HEK293 (cell line): ENCODE results near the gene SEMA4C.

Experiments used
- CTCF ChIA-PET: fragments of 350-600 bp; formaldehyde crosslinking; extraction: SDS; loops from one replicate; lab custom pipeline; 2021; ENCODE audit warnings: antibody characterized with exemption; lab: Yijun Ruan, JAX
- POLR2A ChIA-PET: fragments of 300-600 bp; formaldehyde crosslinking; extraction: SDS; loops from one replicate; lab custom pipeline; 2020; ENCODE audit warnings: antibody characterized with exemption, inconsistent platforms; lab: Yijun Ruan, JAX
- H3K27ac ChIP-seq: fragments of 200-500 bp; sonication (Bioruptor generic); 2 replicates; pipeline ENCODE4 v1.5.1; 2014; ENCODE audit warnings: low read depth, low read length, control low read depth, inconsistent platforms; ENCODE audit errors: extremely low read depth
- H3K36me3 ChIP-seq, 2 experiments: fragments of 200-500 bp in 1 of 2; sonication (Bioruptor generic) in 1 of 2; 1 replicate in 1 of 2; 2 replicates in 1 of 2; pipeline ENCODE4 v1.5.1; 2014 to 2017; ENCODE audit warnings: inconsistent platforms in 2 of 2, low read length in 2 of 2; ENCODE audit not compliant: control insufficient read depth in 2 of 2, insufficient read depth in 1 of 2
- H3K4me1 ChIP-seq: fragments of 200-500 bp; sonication (Bioruptor generic); 2 replicates; pipeline ENCODE4 v1.5.1; 2014; ENCODE audit warnings: mild to moderate bottlenecking, low read length, inconsistent platforms; ENCODE audit not compliant: control insufficient read depth, insufficient read depth
- H3K4me3 ChIP-seq: 2 replicates; pipeline ENCODE4 v1.5.1; 2011; ENCODE audit warnings: low read depth, mild to moderate bottlenecking, control low read depth, low read length, moderate library complexity
- H3K9me3 ChIP-seq: fragments of 200-500 bp; sonication (Bioruptor generic); 2 replicates; pipeline ENCODE4 v1.5.1; 2014; ENCODE audit warnings: low read depth, low read length, inconsistent platforms; ENCODE audit not compliant: control insufficient read depth, insufficient read depth
- BCL11B ChIP-seq: fragments of 450-650 bp; formaldehyde crosslinking; IDR thresholded peaks from 2 replicates; pipeline ENCODE4 v1.5.1; 2016; ENCODE audit warnings: low read depth, missing biosample characterization, missing genetic modification characterization
- BCL6B ChIP-seq: fragments of 450-650 bp; formaldehyde crosslinking; IDR thresholded peaks from 2 replicates; pipeline ENCODE4 v1.5.1; 2017; ENCODE audit warnings: missing biosample characterization, missing genetic modification characterization
- GLIS1 ChIP-seq: fragments of 450-650 bp; formaldehyde crosslinking; IDR thresholded peaks from 2 replicates; pipeline ENCODE4 v1.5.1; 2016; ENCODE audit warnings: missing biosample characterization, missing genetic modification characterization
- PATZ1 ChIP-seq: fragments of 450-650 bp; formaldehyde crosslinking; IDR thresholded peaks from 2 replicates; pipeline ENCODE4 v1.5.1; 2016; ENCODE audit warnings: missing biosample characterization, missing genetic modification characterization
- SP2 ChIP-seq: fragments of 450-650 bp; formaldehyde crosslinking; IDR thresholded peaks from 2 replicates; pipeline ENCODE4 v1.5.1; 2016; ENCODE audit warnings: missing biosample characterization, missing genetic modification characterization
- SP3 ChIP-seq: fragments of 450-650 bp; formaldehyde crosslinking; IDR thresholded peaks from 2 replicates; pipeline ENCODE4 v1.5.1; 2016; ENCODE audit warnings: missing biosample characterization, missing genetic modification characterization
- ZBTB26 ChIP-seq: fragments of 450-650 bp; formaldehyde crosslinking; optimal IDR thresholded peaks from 2 replicates; pipeline ENCODE3; 2016; ENCODE audit warnings: missing biosample characterization, mild to moderate bottlenecking, missing genetic modification characterization
- ZBTB8A ChIP-seq: fragments of 450-650 bp; formaldehyde crosslinking; IDR thresholded peaks from 2 replicates; pipeline ENCODE4 v1.5.1; 2016; ENCODE audit warnings: missing biosample characterization, missing genetic modification characterization
- ZFHX2 ChIP-seq: fragments of 450-650 bp; formaldehyde crosslinking; conservative IDR thresholded peaks from 2 replicates; pipeline ENCODE4 v1.5.1; 2016; ENCODE audit warnings: missing biosample characterization, missing genetic modification characterization
- ZIC2 ChIP-seq: fragments of 450-650 bp; formaldehyde crosslinking; IDR thresholded peaks from 2 replicates; pipeline ENCODE4 v1.5.1; 2016; ENCODE audit warnings: missing biosample characterization, missing genetic modification characterization
- ZNF146 ChIP-seq: fragments of 450-650 bp; formaldehyde crosslinking; IDR thresholded peaks from 2 replicates; pipeline ENCODE4 v1.5.1; 2016; ENCODE audit warnings: missing biosample characterization, missing genetic modification characterization
- ZNF23 ChIP-seq: fragments of 450-650 bp; formaldehyde crosslinking; IDR thresholded peaks from 2 replicates; pipeline ENCODE4 v1.5.1; 2016; ENCODE audit warnings: missing biosample characterization, missing genetic modification characterization, borderline replicate concordance
- ZNF398 ChIP-seq: fragments of 450-650 bp; formaldehyde crosslinking; IDR thresholded peaks from 2 replicates; pipeline ENCODE4 v1.5.1; 2017; ENCODE audit warnings: missing biosample characterization, missing genetic modification characterization
- ZNF629 ChIP-seq: fragments of 450-650 bp; formaldehyde crosslinking; IDR thresholded peaks from 2 replicates; pipeline ENCODE4 v1.5.1; 2017; ENCODE audit warnings: missing biosample characterization, missing genetic modification characterization

Gene SEMA4C

GRCh38 chr2:96869822-96870625, at the start of gene SEMA4C:
SEMA4C (minus strand) TSS chr2:96870080; CDS start chr2:96867886, 2,194 bp downstream.
- CTCF ChIA-PET: interaction anchor here (2.3 to 3.9 kb wide), 3 partner anchors 12 to 81 kb away, joined by 8 to 33 read pairs (median 9); partner anchors contain the start of gene ANKRD39

More at GRCh38 chr2:96869822-96870625, at the start of gene SEMA4C:
- Histone ChIP-seq H3K27ac (peak within 1 kb of the TSS; percentile 93), H3K4me1 (peaks cover 3% of the 10 kb centered on the region; the same call in 1 of the 2 replicates)
- 0 out of 2 replicates have a peak, but pooled peaks have one; percentile 20 for TF ChIP-seq SP2 (tag by site-specific recombination)
- peak; percentile 33; the same call in 1 of the 2 replicates for TF ChIP-seq ZFHX2 (tag by site-specific recombination)
- TF ChIP-seq GLIS1 (tag by site-specific recombination): peak; percentile 26; the same call in 1 of the 2 replicates
- peak; percentile 72 for TF ChIP-seq ZNF398 (tag by site-specific recombination)
- TF ChIP-seq ZBTB8A (tag by site-specific recombination): peak; percentile 63
- no peak for TF ChIP-seq BCL6B (tag by site-specific recombination)
- no peak for TF ChIP-seq ZNF146 (tag by site-specific recombination)
- TF ChIP-seq SP3 (tag by site-specific recombination): peak; percentile 61
- peak; percentile 55; the same call in 1 of the 2 replicates for TF ChIP-seq ZIC2 (tag by site-specific recombination)
- TF ChIP-seq ZNF629 (tag by site-specific recombination): 0 out of 2 replicates have a peak, but pooled peaks have one; percentile 33
- peak; percentile 56 for TF ChIP-seq ZBTB26
- no peak for TF ChIP-seq ZNF23 (tag by site-specific recombination)
- no peak for TF ChIP-seq BCL11B (tag by site-specific recombination)
- TF ChIP-seq PATZ1 (tag by site-specific recombination): peak; percentile 27; the same call in 1 of the 2 replicates
- TF ChIP-seq, all 188 proteins: peak for 10
- POLR2A ChIA-PET: interaction anchor here (1.2 to 1.9 kb wide), 2 partner anchors 12 to 53 kb away, joined by 4 to 8 read pairs; partner anchors contain the start of gene ANKRD39
- no peaks in the 10 kb centered on the region for H3K9me3 ChIP-seq
- peak within 1 kb of the TSS; percentile 87 for H3K4me3 ChIP-seq
- peaks cover 0 to 27% of the 10 kb centered on the region in 2 experiments; a peak in 1 of 3 replicates for H3K36me3 ChIP-seq
